ENCODE results near the gene RREB1. TPM values are rescaled to one million over a fixed set of nuclear protein-coding genes. Genes with fewer than 3 reads are reported as not detected.

The RREB1 gene
- polyA plus RNA-seq, 2 of the 4 experiments (the other 2 are of a cell fraction) = 2.2 to 5.0 TPM

- H3K4me2 ChIP-seq = no peak overlapping the region
- TF ChIP-seq EHF (CRISPR knock-in tag; IDR thresholded peaks at IDR 0.05) = no peak
- TF ChIP-seq RNF2 (IDR thresholded peaks at IDR 0.05; ENCODE audit: borderline replicate concordance, low read depth) = no peak
- no peak for TF ChIP-seq RARB (CRISPR knock-in tag; IDR thresholded peaks at IDR 0.05)
- no peak for TF ChIP-seq TFCP2L1 (CRISPR knock-in tag; IDR thresholded peaks at IDR 0.05)
- TF ChIP-seq CEBPB (IDR thresholded peaks at IDR 0.05) = no peak
- no peak for TF ChIP-seq FOSL2 (IDR thresholded peaks at IDR 0.05)
- no peak for TF ChIP-seq FOSL2 (CRISPR knock-in tag; IDR thresholded peaks at IDR 0.05)
- no peak for TF ChIP-seq ZFP36 (IDR thresholded peaks at IDR 0.05; ENCODE audit: borderline replicate concordance, partially characterized antibody)
- no peak for TF ChIP-seq HEYL (CRISPR knock-in tag; IDR thresholded peaks at IDR 0.05)
- TF ChIP-seq ZNF302 (CRISPR knock-in tag; IDR thresholded peaks at IDR 0.05) = no peak
- no peak for TF ChIP-seq HES2 (IDR thresholded peaks at IDR 0.05)
- TF ChIP-seq MAZ (IDR thresholded peaks at IDR 0.05; ENCODE audit: borderline replicate concordance, low read depth, low read length) = no peak
- TF ChIP-seq KDM1A (IDR thresholded peaks at IDR 0.05; ENCODE audit: low read depth) = no peak
- no peak for TF ChIP-seq CHD4 (IDR thresholded peaks at IDR 0.05; ENCODE audit: borderline replicate concordance)
- TF ChIP-seq RFX5 (IDR thresholded peaks at IDR 0.05) = no peak
- no peak for TF ChIP-seq CTCF (IDR thresholded peaks at IDR 0.05)
- TF ChIP-seq POLR2AphosphoS2 (conservative IDR thresholded peaks at IDR 0.05; ENCODE audit: low read length) = no peak
- no peak for TF ChIP-seq MAX (IDR thresholded peaks at IDR 0.05)
- TF ChIP-seq BHLHE40 (IDR thresholded peaks at IDR 0.05; ENCODE audit: low read depth, low read length) = no peak
- TF ChIP-seq HOXB13 (CRISPR knock-in tag; IDR thresholded peaks at IDR 0.05; ENCODE audit: low read depth) = no peak
- WGBS (ENCODE audit: missing lambda C conversion rate) = 88% methylated on average over 5 of the region's 7 CpGs
- FAIRE-seq (no peak), DNase-seq (ENCODE audit: low read depth in 1 of 2, low spot score in 1 of 2) (no peak), ATAC-seq (no peak)
- H3K27ac ChIP-seq = no peak overlapping the region
- CTCF ChIA-PET = interaction anchor here (1.5 to 4.3 kb wide), 3 partner anchors 11 to 573 kb away, joined by 3 to 19 read pairs (median 8); no protein-coding TSS in a partner anchor
- H3K4me3 ChIP-seq = no peak overlapping the region
- no peaks in the 10 kb centered on the region for H3K9me3 ChIP-seq
- no peaks in the 10 kb centered on the region for H3K4me1 ChIP-seq
- POLR2A ChIA-PET = no interaction called here
Observed at GRCh38 chr6:7249946-7250643, 142.3 kb downstream of the RREB1 start.

GRCh38 chr6:7250812-7251211 is 143.1 kb downstream of the RREB1 start:
- DNase-seq (ENCODE audit: low read depth in 1 of 2, low spot score in 1 of 2) = no peak
- CTCF ChIA-PET = interaction anchor here (1.5 to 2.2 kb wide), 2 partner anchors 12 to 574 kb away, joined by 3 to 8 read pairs; no protein-coding TSS in a partner anchor
- H3K27ac ChIP-seq = no peak overlapping the region
- POLR2A ChIA-PET = no interaction called here
- FAIRE-seq = no peak
- no peak for ATAC-seq
- WGBS (ENCODE audit: missing lambda C conversion rate) = 95% methylated on average over 8 of the region's 8 CpGs
- TF ChIP-seq MAZ (IDR thresholded peaks at IDR 0.05; ENCODE audit: borderline replicate concordance, low read depth, low read length) = no peak
- TF ChIP-seq FOSB (CRISPR knock-in tag; IDR thresholded peaks at IDR 0.05) = no peak
- H3K4me2 ChIP-seq = no peak overlapping the region
- no peak overlapping the region for H3K4me3 ChIP-seq
- no peaks in the 10 kb centered on the region for H3K4me1 ChIP-seq
- H3K9me3 ChIP-seq = 0 out of 3 replicates have a peak, but pooled peaks cover 1% of the 10 kb centered on the region

- FAIRE-seq = no peak
- WGBS (ENCODE audit: missing lambda C conversion rate) = 94% methylated on average over 6 of the region's 6 CpGs
- no peak overlapping the region for H3K4me2 ChIP-seq
- H3K4me1 ChIP-seq = no peaks in the 10 kb centered on the region
- DNase-seq (ENCODE audit: low read depth in 1 of 2, low spot score in 1 of 2) = no peak
- no peak for TF ChIP-seq JUN (IDR thresholded peaks at IDR 0.05)
- no peak for TF ChIP-seq RAD21 (conservative IDR thresholded peaks at IDR 0.05 in 1 of 2, IDR thresholded peaks at IDR 0.05 in 1 of 2)
- no peak for TF ChIP-seq RARB (CRISPR knock-in tag; IDR thresholded peaks at IDR 0.05)
- TF ChIP-seq POLR2AphosphoS2 (conservative IDR thresholded peaks at IDR 0.05; ENCODE audit: low read length) = no peak
- no peak for TF ChIP-seq TFCP2L1 (CRISPR knock-in tag; IDR thresholded peaks at IDR 0.05)
- TF ChIP-seq EP300 (IDR thresholded peaks at IDR 0.05) = no peak
- no peak for TF ChIP-seq EHF (CRISPR knock-in tag; IDR thresholded peaks at IDR 0.05)
- no peak for TF ChIP-seq MAZ (IDR thresholded peaks at IDR 0.05; ENCODE audit: borderline replicate concordance, low read depth, low read length)
- TF ChIP-seq CHD4 (IDR thresholded peaks at IDR 0.05; ENCODE audit: borderline replicate concordance) = no peak
- TF ChIP-seq POLR2A (IDR thresholded peaks at IDR 0.05; ENCODE audit: low read length) = no peak
- no peak for TF ChIP-seq CBX2 (IDR thresholded peaks at IDR 0.05; ENCODE audit: borderline replicate concordance, low read depth)
- TF ChIP-seq EHMT2 (IDR thresholded peaks at IDR 0.05; ENCODE audit: low read depth) = no peak
- ChIA-PET POLR2A (interaction anchor here (0.6 kb wide), 1 partner anchor 565 kb away, joined by 4 read pairs; no protein-coding TSS in a partner anchor), CTCF (interaction anchor here (0.6 to 2.2 kb wide), 5 partner anchors 8 to 575 kb away, joined by 3 to 8 read pairs (median 3); no protein-coding TSS in a partner anchor)
- no peak for ATAC-seq
- 0 out of 3 replicates have a peak, but pooled peaks cover 3% of the 10 kb centered on the region for H3K9me3 ChIP-seq
- no peak overlapping the region for H3K4me3 ChIP-seq
- no peak overlapping the region for H3K27ac ChIP-seq
Observed at GRCh38 chr6:7251646-7252260, 144.0 kb downstream of the RREB1 start.
